Retinal pigment epithelial cell (primary cell): Measurements from ENCODE around the gene FER.

Experiments used
- DNase-seq: peaks from one replicate; pipeline ENCODE4 v3.0.0-alpha.2; 2010; ENCODE audit warnings: low read depth
- H3K4me3 ChIP-seq: 2 replicates; pipeline ENCODE4 v1.5.1; 2011; ENCODE audit warnings: mild to moderate bottlenecking, low read length, control low read depth, moderate library complexity
- CTCF ChIP-seq: conservative IDR thresholded peaks from 2 replicates; pipeline ENCODE4 v1.5.1; 2011; ENCODE audit warnings: low read depth, low read length, control low read depth, inconsistent platforms

FER gene

GRCh38 chr5:109239456-109239855 is 491.8 kb downstream of the FER start:
- DNase-seq = no peak
- H3K4me3 ChIP-seq = no peak overlapping the region
- no peak for TF ChIP-seq CTCF

- DNase-seq = no peak
- H3K4me3 ChIP-seq = no peak overlapping the region
- no peak for TF ChIP-seq CTCF
These were observed 494.8 kb downstream of the FER start for GRCh38 chr5:109242518-109242917.

GRCh38 chr5:109246395-109246794 is 498.7 kb downstream of the FER start:
- no peak for TF ChIP-seq CTCF
- no peak for DNase-seq
- H3K4me3 ChIP-seq = no peak overlapping the region
